A673 (cell line): ENCODE measurements around the gene DOK3.

Source experiments
- CTCF ChIP-seq: fragments of 300-800, 200-600 bp; sonication (generic); conservative IDR thresholded peaks from 2 replicates; pipeline ENCODE4 v1.5.1; 2017; ENCODE audit warnings: low read depth, mild to moderate bottlenecking, antibody characterized with exemption, low read length, moderate library complexity, mixed read lengths
- EZH2 ChIP-seq: fragments of 200-600 bp; sonication (generic); IDR thresholded peaks from 2 replicates; pipeline ENCODE4 v1.6.1; 2017; ENCODE audit warnings: borderline replicate concordance, low read depth, mild to moderate bottlenecking, mixed read lengths, antibody characterized with exemption, low read length; ENCODE audit not compliant: poor library complexity, severe bottlenecking

- TF ChIP-seq CTCF (no peak), EZH2 (no peak)
Observed at GRCh38 chr5:177537389-177538361, 28.0 kb upstream of the DOK3 start.
